ENCODE measurements around the gene TMEM91. TPM values are rescaled to one million over a fixed set of nuclear protein-coding genes. Genes with fewer than 3 reads are reported as not detected.

TMEM91 gene
- 100 to 1,000 TPM in 1 of 4 donors, 10 to 100 TPM in 3; 25.4 to 115 (median 54.9) TPM for total RNA-seq

- intact Hi-C loops (cut with DNase I; ENCODE audit: low total_unique reads) = no loop called here
- peak in 1 of 2 donors; percentile 91 for DNase-seq (ENCODE audit: low spot score in 2 of 2)
Measured at GRCh38 chr19:41376241-41376997, at the start of gene TMEM91. TMEM91 (plus strand) TSS chr19:41376533; CDS start chr19:41378310, 1,777 bp downstream.

DNA sequence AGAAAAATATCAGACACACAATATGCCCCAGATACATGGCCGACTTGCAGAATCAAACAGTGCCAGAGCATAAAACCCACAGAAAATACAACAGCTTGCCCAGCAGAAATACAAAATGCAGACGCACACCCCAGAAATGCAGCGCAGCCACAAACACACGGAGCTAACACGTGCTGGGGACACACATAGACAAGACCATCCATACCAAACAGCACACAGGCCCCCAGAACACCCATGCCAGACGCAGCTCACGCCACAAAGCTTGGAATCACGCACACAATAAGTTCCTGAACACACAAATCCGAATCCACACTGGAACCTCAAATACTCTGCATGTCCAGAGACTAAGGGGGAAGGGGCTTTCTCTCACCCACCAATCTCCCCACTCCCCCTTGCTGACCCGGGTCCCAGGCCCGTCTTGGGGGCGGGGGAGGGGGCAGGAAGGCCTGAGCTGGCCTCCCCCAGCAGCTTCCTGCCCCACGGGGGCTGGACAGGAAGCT, 49.2 kb upstream of the TMEM91 start:
- intact Hi-C loops (cut with DNase I; ENCODE audit: low total_unique reads) = no loop called here
- no peak for TF ChIP-seq CTCF (IDR thresholded peaks at IDR 0.05)
- TF ChIP-seq POLR2A (IDR thresholded peaks at IDR 0.05) = no peak
- DNase-seq (ENCODE audit: low spot score in 2 of 2) = no peak
- H3K4me3 ChIP-seq (ENCODE audit: low read depth, poor library complexity, severe bottlenecking) = no peak overlapping the region
- WGBS, 2 donors = 30 to 48% methylated on average over 12 of the region's 13 CpGs

More at GRCh38 chr19:41376241-41376997, at the start of gene TMEM91:
- WGBS, 2 donors = 2 to 5% methylated on average over 37 to 40 of the region's 47 CpGs
- no peak for TF ChIP-seq CTCF (IDR thresholded peaks at IDR 0.05)
- no peak for TF ChIP-seq POLR2A (IDR thresholded peaks at IDR 0.05)
- peak within 1 kb of the TSS; percentile 54 for H3K4me3 ChIP-seq (ENCODE audit: low read depth, poor library complexity, severe bottlenecking)

DNA sequence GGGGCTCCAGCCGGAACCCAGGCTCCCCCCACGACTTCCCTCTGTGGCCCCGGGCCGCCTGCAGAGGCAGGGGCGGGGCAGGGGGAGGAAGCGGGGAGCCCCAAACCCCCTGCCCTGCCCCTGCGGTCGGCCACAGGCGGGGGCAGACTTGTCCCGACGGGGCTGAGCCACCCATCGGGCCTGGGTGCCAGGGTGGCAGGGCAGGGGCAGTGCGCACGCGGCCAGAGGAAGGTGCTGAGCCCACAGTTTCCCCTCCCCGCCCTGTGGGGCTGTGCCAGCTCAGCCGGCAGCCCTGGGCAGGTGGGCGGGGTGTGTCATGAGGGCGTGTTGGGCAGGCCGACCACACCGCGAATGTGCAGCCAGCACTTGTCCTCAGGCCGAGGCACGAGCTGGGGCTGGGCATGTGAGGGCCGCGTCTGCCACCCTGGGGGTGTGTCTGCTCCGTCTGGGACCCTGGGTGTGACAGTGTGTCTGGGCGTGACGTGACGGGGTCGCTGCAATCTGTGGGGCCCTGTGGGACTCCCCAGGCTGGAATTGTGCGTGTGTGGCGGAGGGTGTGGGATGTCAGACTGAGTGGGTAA, 48.7 kb upstream of the TMEM91 start:
- TF ChIP-seq POLR2A (IDR thresholded peaks at IDR 0.05) (no peak), CTCF (IDR thresholded peaks at IDR 0.05) (no peak)
- 24% methylated on average over 11 to 13 of the region's 33 CpGs for WGBS, 2 donors
- no peak overlapping the region for H3K4me3 ChIP-seq (ENCODE audit: low read depth, poor library complexity, severe bottlenecking)
- peak; percentile 79 to 96 for DNase-seq (ENCODE audit: low spot score in 2 of 2)
- intact Hi-C loops (cut with DNase I; ENCODE audit: low total_unique reads) = no loop called here

DNA sequence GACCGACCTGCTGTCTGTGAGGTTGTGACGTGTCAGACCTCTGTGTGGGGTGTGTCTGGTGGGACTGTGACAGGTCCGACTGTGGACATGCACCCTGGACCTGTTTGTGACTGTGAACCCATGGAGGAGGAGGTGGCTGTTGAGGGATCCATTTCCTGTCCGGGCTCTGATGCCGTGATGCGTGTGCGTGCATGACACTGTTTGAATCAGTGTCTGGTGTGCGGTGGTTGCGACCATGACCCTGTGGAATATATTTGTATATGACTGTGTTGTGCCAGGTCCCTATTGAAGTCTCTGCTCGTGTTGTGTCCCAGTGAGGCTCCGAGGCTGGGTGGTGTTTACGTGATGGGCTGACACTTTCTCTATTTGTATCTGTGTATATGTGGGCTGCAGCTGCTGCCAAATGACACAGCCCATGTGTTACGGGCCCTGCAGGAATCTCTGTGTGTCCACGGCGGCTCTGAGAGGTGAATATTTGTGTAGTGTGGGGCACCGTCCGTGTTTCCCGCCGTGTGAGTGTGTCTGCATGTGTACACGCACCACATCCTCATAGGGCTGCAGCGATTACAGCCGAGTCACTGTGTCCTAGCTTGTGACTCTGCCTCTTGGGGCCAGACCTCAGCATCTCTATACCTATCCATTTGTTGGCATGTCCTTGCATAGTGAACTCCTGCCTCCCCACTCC, 48.0 kb upstream of the TMEM91 start:
- DNase-seq (ENCODE audit: low spot score in 2 of 2) = no peak
- 30 to 32% methylated on average over 13 to 22 of the region's 22 CpGs for WGBS, 2 donors

DNA sequence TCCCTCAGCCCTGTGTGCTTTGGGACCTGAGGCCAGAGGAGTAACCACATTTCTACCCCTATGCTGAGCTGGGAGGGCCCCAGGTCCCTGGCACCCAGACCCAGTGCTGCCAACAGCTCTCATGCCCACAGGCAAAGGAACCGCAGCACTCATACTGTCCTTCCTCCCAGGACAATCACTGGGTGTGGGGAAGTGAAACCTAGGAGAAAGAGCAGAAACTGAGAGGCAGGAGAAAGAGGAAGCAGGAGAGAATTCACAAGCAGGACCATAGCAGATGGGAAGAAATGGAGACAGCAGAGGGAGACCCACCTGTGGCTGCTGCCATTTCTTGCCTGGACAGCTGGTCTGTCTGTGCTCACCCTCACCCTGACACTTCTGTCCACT, 47.5 kb upstream of the TMEM91 start:
- no peak for TF ChIP-seq CTCF (IDR thresholded peaks at IDR 0.05)
- no peak for TF ChIP-seq POLR2A (IDR thresholded peaks at IDR 0.05)
- DNase-seq (ENCODE audit: low spot score in 2 of 2) = no peak
- intact Hi-C loops (cut with DNase I; ENCODE audit: low total_unique reads) = no loop called here
- no peak overlapping the region for H3K4me3 ChIP-seq (ENCODE audit: low read depth, poor library complexity, severe bottlenecking)
- WGBS, 2 donors = 33 to 38% methylated on average over 1 of the region's 1 CpG

More for the DNA sequence above, 48.0 kb upstream of the TMEM91 start:
- intact Hi-C loops (cut with DNase I; ENCODE audit: low total_unique reads) = no loop called here
- TF ChIP-seq CTCF (IDR thresholded peaks at IDR 0.05) (no peak), POLR2A (IDR thresholded peaks at IDR 0.05) (no peak)
- no peak overlapping the region for H3K4me3 ChIP-seq (ENCODE audit: low read depth, poor library complexity, severe bottlenecking)
